ENCODE measurements around the gene LSR.

LSR gene

DNA sequence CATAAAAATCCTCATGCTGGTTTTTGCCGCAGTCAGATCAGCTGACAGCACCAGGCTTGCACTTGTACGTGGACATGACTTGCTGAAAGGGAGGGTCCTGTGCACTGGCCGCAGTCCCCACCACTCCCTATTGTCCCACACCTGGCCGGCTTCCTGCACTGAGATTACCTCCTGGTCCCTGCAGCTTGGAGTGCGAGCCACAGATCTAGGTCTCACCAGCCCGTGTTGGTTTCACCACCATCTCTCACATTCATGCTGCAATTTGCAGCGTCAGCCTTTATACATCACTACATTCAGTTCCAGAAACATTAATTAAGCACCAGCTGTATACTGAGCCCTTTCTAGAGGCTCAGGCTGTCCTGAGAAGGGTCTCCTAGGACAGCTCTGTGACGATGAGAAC, 65.2 kb downstream of the LSR start:
- TF ChIP-seq POU2F2 (IDR thresholded peaks at IDR 0.05; ENCODE audit: low read depth, low read length), result no peak
- no peak for TF ChIP-seq SPI1 (IDR thresholded peaks at IDR 0.05; ENCODE audit: low read depth, low read length)
- no peak for TF ChIP-seq PAX5 (IDR thresholded peaks at IDR 0.05; ENCODE audit: insufficient read depth, low read length, severe bottlenecking)
- no peak for TF ChIP-seq TAF1 (IDR thresholded peaks at IDR 0.05; ENCODE audit: low read depth, low read length)
- TF ChIP-seq POLR2AphosphoS5 (IDR thresholded peaks at IDR 0.05; ENCODE audit: low read depth, low read length), result no peak
- no peak for TF ChIP-seq POLR2A (IDR thresholded peaks at IDR 0.05; ENCODE audit: low read depth, low read length)
- no peak for FAIRE-seq
- DNase-seq (ENCODE audit: insufficient read length, low spot score), result no peak

DNA sequence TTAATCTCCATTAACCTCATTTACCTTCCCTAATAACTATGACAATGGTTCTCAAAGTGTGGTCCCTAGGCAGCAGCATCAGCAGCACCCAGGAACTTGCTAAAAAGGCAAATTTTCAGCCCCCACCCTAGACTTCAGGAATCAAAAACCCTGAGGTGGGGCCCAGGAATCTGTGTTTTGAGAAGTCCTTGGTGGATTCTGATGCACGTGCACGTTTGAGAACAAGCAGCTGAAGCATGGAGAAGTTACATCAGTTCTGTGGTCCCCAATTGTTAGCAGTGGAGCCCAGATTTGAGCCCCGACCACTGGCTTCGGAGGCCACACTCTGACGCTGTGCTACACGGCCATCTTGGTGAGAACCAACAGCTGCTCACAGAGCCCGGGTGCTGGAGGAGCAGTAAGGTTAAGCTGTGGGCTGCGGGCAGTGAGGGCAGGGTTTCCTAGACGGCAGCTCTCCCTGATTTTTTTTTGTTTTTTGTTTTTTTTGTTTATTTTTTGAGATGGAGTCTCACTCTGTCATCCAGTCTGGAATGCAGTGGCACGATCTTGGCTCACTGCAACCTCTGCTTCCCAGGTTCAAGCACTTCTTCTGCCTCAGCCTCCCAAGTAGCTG, 66.2 kb downstream of the LSR start:
- DNase-seq (ENCODE audit: insufficient read length, low spot score) (no peak), FAIRE-seq (no peak)
- no peak for TF ChIP-seq POLR2AphosphoS5 (IDR thresholded peaks at IDR 0.05; ENCODE audit: low read depth, low read length)
- no peak for TF ChIP-seq SPI1 (IDR thresholded peaks at IDR 0.05; ENCODE audit: low read depth, low read length)
- no peak for TF ChIP-seq POLR2A (IDR thresholded peaks at IDR 0.05; ENCODE audit: low read depth, low read length)
- no peak for TF ChIP-seq PAX5 (IDR thresholded peaks at IDR 0.05; ENCODE audit: insufficient read depth, low read length, severe bottlenecking)

DNA sequence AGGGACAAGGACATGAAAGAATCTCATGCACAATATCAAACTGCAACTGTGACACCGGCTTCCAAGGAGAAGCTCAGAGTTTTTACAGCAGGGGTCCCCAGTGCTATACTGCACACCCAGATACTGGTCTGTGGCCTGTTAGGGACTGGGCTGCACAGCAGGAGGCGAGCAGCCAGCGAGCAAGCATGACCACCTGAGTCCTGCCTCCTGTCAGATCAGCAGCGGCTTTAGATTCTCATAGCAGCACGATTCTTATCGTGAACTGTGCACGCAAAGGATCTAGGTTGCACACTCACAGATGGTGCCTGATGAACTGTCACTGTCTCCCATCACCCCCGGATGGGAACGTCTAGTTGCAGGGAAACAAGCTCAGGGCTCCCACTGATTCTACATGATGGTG, 67.1 kb downstream of the LSR start:
- TF ChIP-seq POLR2AphosphoS5 (IDR thresholded peaks at IDR 0.05; ENCODE audit: low read depth, low read length) (no peak), SPI1 (IDR thresholded peaks at IDR 0.05; ENCODE audit: low read depth, low read length) (no peak)
- FAIRE-seq (no peak), DNase-seq (ENCODE audit: insufficient read length, low spot score) (no peak)

DNA sequence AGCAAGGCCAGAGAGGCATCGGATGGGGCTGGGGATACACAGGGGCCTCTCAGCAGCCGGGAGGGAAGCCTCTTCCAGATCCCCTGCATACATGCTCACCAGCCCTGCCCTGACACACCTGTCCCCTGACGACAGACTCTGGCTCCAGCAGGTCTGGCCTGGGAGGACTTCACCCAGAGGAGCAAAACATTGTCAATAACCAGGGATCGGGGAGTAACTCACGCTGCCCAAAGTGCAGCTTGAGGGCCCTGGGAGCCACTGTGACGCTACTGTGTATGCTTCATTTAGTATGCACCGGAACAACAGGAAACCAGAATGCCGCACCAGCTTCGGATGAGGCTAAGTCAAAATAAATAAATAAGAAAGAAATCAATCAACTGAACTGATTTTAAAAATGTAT, 67.8 kb downstream of the LSR start:
- FAIRE-seq, result no peak
- TF ChIP-seq POLR2A (IDR thresholded peaks at IDR 0.05; ENCODE audit: low read depth, low read length) (no peak), POU2F2 (IDR thresholded peaks at IDR 0.05; ENCODE audit: low read depth, low read length) (no peak), POLR2AphosphoS5 (IDR thresholded peaks at IDR 0.05; ENCODE audit: low read depth, low read length) (no peak)
- DNase-seq (ENCODE audit: insufficient read length, low spot score), result no peak

All from GM12891 (cell line).